ENCODE results near the gene JARID2. TPM values are rescaled to one million over a fixed set of nuclear protein-coding genes. Genes with fewer than 3 reads are reported as not detected.

JARID2 gene
- polyA plus RNA-seq, 5 donors = 14.7 to 18.1 (median 17.7) TPM

- peak; percentile 74 to 76 for DNase-seq
Measured at GRCh38 chr6:15462717-15463525, 217.1 kb downstream of the JARID2 start.

GRCh38 chr6:15464211-15464725 lies 218.4 kb downstream of the JARID2 start:
- no peak for DNase-seq

- DNase-seq = no peak
Measured at GRCh38 chr6:15465212-15465611, 219.3 kb downstream of the JARID2 start.

DNA sequence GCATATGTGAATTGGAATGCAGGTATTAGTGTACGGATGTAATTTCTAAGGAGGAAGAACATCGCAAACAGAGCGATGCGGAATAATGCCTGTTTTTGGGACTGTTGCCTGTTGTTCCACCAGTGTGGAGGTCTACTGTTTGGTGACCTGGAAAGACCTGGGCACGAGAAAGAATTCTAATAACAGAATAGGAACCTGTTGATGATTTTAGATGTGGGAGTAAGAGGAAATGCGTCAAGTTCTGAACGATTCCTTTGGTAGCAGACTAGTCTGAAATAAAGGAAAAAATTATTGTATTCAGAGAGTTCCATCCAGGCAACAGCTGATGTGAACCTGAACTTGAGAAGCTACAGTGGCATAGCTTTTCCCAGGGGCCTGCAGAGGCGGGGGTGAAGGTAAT lies 224.9 kb downstream of the JARID2 start:
- DNase-seq = no peak

GRCh38 chr6:15472621-15473020 lies 226.8 kb downstream of the JARID2 start:
- DNase-seq = no peak

DNA sequence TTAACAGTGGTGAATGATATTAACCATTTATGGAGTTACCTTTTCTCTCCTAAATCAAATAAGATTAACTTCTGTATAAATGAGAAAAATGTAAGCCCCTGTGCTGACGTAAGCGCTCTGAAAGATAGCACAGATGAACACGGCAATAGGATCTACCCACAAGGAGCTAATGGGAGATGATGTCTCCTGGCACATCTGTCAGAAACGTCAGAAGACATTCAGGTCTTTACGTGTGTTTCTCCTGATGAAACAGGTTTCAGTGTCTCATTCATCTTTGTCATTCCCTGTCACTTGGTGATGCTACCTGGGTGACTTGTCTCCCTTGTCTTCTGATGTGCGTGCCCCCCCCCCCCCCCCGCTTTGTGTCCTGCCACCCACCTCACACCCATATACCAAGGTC lies 227.3 kb downstream of the JARID2 start:
- no peak for DNase-seq

GRCh38 chr6:15473741-15474161 lies 227.9 kb downstream of the JARID2 start:
- DNase-seq = no peak

DNA sequence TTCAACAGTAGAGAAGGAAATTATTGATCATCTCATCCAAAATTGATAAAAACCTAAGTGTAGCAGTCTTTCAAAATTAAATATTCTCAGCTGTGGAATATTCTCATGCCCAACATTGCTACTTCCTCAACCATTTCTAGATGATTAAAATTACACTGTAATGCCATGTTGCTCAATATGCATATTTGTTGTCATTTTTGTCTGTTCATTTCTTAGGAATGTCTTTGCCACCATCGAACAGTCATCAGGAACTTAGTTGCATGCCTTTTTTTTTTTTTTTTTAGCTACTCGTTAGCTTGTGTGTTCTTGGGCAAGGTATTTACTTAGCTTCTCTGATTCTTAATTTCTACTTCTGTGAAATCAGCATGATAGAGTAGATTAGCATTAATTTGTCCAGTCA lies 228.3 kb downstream of the JARID2 start:
- DNase-seq = no peak

DNA sequence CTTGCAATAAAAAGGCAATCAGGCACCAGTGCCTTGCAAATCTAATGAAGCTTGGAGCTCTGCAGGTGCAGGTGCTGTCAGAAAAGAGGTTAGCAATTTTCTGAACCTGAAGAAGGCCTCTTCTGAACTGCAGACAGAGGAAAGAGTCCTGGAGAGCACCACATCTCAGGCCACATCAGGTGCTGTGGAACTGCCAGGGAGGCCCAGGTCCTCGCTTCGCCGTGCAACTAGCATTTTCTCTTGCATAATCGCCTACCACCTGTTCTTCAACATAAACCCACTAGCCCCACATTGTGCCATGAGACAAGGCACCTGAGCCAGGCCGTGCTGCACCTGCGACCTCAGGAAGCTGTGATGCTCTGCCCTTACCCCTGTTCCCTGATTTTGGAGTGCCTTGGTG lies 229.4 kb downstream of the JARID2 start:
- DNase-seq = no peak

DNA sequence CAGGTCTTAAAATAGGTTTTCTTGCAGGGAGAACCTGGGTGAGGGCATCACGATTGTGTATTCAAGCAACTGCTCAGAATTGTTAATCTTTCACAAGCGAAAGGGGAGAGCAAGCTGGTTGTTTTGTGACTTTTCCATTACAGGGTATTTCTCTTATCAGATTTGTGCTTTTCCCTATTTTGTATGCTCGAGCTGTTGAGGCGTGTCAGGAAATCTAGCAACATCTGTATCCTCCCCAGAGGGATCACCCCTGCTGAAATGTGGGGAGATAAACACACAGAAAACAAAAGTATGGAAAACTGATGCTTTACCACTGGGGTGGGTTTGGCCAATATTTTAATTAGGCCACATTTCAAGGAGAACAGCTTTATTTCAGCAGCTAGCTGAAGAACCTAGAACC lies 230.0 kb downstream of the JARID2 start:
- DNase-seq = no peak

DNA sequence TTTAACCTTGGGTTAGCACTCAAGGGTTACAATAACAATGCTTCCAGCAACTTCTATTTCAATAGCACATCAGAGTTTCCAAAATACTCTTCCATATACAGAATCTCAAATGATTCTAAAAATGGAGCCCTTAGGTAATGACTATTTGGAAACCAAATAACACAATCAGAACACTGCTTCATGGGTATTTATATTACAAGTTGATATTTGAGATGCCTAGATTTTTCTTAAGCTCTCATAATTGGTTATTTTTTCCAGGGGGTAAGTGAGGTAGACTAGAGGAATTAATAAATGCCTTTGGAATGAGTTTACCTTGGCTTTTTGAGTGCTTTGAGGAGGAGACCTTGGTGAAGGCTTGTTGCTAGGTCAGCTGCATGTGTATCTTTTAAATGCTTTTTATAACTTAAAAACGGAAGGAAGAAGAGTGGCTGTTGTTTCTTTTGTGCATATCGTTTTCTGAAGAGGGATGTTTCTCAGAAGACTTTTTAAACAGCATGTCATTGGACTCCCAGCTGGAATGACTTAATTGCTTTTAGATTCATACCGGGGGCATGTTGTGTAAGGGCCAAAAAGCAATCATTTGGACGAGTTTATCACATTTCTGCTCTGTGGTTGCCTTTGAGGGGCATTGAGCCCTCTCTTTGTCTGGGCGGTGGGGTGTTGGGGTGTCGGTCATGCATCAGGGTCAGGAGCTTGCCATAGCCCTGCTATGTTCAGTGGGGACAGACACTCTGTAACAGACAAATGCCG lies 230.9 kb downstream of the JARID2 start:
- DNase-seq = no peak

DNA sequence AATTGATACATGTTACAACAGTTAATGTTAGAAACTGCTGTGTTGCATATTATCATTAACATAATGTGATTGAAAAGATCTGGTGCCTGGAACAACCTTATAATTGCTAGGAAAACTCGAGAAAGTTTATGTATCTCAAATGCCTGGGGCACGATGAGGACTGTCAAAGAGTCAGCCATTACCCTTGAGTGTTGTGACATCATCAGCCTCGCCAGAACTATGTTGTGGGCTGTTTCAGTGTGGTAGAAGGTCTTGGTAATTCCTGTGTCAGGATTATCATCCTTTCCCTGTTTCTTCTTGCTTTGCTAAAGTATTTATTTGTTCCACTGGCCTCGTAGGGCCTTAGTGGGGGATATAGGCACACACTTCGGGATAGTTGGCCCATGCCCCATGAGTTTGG lies 231.9 kb downstream of the JARID2 start:
- no peak for DNase-seq

DNA sequence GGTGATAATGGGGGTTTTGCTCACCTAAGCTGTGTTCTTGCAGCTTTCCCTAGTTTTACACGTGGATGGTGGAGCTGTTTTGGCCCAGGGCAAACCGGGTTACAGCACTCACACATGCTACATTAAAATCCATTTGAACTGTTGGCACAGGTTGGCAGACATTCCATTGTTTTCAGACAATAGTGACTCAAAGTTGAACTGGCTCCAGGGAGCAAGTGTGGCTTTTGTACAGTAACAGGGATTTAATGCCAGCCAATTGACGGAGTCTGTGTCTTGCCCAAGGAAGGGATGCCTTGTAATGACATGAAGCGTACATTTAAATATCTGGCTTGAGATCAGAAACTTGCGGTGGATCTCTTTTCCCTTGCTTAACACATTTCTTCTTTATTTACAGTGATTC lies 233.9 kb downstream of the JARID2 start:
- no peak for DNase-seq

DNA sequence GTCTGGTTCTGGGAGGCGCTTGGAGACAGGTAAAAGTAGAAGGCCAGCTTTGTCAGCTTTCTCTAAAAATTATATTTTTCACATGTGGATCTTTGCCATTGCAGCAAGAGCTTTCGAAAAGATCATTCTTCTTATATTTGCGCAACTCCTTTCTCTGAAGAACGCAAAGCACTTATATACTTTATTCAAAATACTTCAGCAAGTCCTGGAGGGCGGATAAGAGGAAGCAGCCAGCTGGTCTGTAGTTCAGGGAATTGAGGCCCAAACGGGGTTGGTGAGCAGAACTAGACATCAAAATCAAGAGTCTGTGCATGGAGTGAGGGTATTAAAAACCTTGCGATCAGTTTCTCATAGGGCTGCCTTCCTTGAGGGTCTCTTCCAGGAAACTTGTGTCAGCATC lies 234.7 kb downstream of the JARID2 start:
- DNase-seq = no peak

- DNase-seq = no peak
Measured at GRCh38 chr6:15481390-15482291, 235.8 kb downstream of the JARID2 start.

GRCh38 chr6:15483060-15483459 lies 237.2 kb downstream of the JARID2 start:
- no peak for DNase-seq

- no peak for DNase-seq
Measured at GRCh38 chr6:15484140-15484539, 238.3 kb downstream of the JARID2 start.

DNA sequence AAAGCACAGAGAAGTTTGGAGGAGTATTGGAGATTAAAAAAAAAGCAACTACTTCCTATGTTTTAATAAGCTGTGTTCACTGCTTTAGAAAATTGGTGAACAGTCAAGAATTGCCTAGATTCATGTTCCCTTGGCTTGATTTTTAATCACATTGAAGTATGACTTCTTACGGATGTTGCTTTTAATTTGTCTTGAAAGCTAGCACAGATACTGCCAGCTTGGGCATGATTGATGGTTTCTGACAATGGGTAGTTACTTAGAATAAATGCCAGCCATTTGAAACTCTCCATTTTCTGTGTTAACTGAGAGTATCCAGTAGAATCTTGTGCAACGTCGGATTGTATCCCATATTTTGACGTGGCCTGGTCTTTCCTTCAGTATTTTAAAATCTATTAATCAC lies 239.0 kb downstream of the JARID2 start:
- DNase-seq = no peak

GRCh38 chr6:15485936-15486335 lies 240.1 kb downstream of the JARID2 start:
- DNase-seq = no peak

- DNase-seq = no peak
Measured at GRCh38 chr6:15487262-15487661, 241.4 kb downstream of the JARID2 start.

- no peak for DNase-seq
Measured at GRCh38 chr6:15489261-15489962, 243.5 kb downstream of the JARID2 start.
